HepG2 (cell line): Measurements from ENCODE around the gene PSMB9. TPM values are rescaled to one million over a fixed set of nuclear protein-coding genes. Genes with fewer than 3 reads are reported as not detected.

Experiments
- ATAC-seq: fragments of 200-7000 bp; cut with Tn5 transposase; 3 replicates; pipeline ENCODE4 v1.9.1; 2020; ENCODE audit warnings: mild to moderate bottlenecking, moderate library complexity
- BruUV-seq: library from RNA; stranded (reverse); fragments of 400-500 nt; replicated peaks from 2 replicates; lab custom pipeline; 2021; lab: Mats Ljungman, UMichigan
- CTCF ChIA-PET: fragments of 300-600 bp; formaldehyde crosslinking; extraction: SDS; loops from one replicate; lab custom pipeline; 2021; ENCODE audit warnings: low total read pairs, inconsistent platforms, low intra/inter-chr PET ratio; lab: Yijun Ruan, JAX
- POLR2A ChIA-PET: fragments of 350-600 bp; sonication (Branson Sonifier 250); formaldehyde crosslinking; loops from one replicate; lab custom pipeline; 2020; ENCODE audit warnings: antibody characterized with exemption, inconsistent platforms; lab: Yijun Ruan, JAX
- DNase-seq: peaks from one replicate; pipeline ENCODE4 v3.0.0-alpha.2; 2015; ENCODE audit warnings: low spot score
- FAIRE-seq: peaks from 3 replicates; lab custom pipeline; 2011; peaks lifted over from hg19 to GRCh38; lab: Jason Lieb, UNC
- H2AFZ ChIP-seq: one replicate; pipeline ENCODE4 v1.6.1; 2011; ENCODE audit warnings: low read length, inconsistent platforms
- H3K27ac ChIP-seq: fragments of 300-600 bp; 3 replicates; pipeline ENCODE4 v1.8.0; 2011; ENCODE audit warnings: mixed run types, mild to moderate bottlenecking, mixed read lengths, low read length, inconsistent platforms; ENCODE audit not compliant: insufficient read depth; ENCODE audit errors: extremely low read length
- H3K27me3 ChIP-seq, 2 experiments: fragments of 200-600 bp in 1 of 2; 2 replicates in 1 of 2; 3 replicates in 1 of 2; pipeline versions ENCODE4 v1.6.0 to v1.8.0; 2011; ENCODE audit warnings: low read length in 2 of 2, mild to moderate bottlenecking in 2 of 2, moderate library complexity in 2 of 2, inconsistent platforms in 1 of 2; ENCODE audit not compliant: insufficient read depth in 2 of 2, control insufficient read depth in 1 of 2
- H3K36me3 ChIP-seq, 2 experiments: fragments of 200-600 bp in 1 of 2; replicated peaks in 1 of 2; 2 replicates in 1 of 2; 3 replicates in 1 of 2; pipeline versions ENCODE4 v1.5.1 to v1.8.0; 2011; ENCODE audit warnings: low read length in 2 of 2, inconsistent platforms in 1 of 2; ENCODE audit not compliant: insufficient read depth in 2 of 2, control insufficient read depth in 1 of 2
- H3K4me1 ChIP-seq: 2 replicates; pipeline ENCODE4 v1.5.1; 2012; ENCODE audit warnings: low read length, inconsistent platforms; ENCODE audit not compliant: insufficient read depth
- H3K4me2 ChIP-seq: 2 replicates; pipeline ENCODE4 v1.6.0; 2011; ENCODE audit warnings: low read depth, low read length, inconsistent platforms
- H3K4me3 ChIP-seq, 3 experiments: fragments of 200-600 bp in 1 of 3; sonication (generic), shearing (Covaris generic) in 1 of 3; replicated peaks in 1 of 3; 2 replicates each; pipeline ENCODE4 v1.5.1; 2011 to 2016; ENCODE audit warnings: low read length in 3 of 3, inconsistent platforms in 2 of 3, low read depth in 2 of 3, mild to moderate bottlenecking in 2 of 3, control low read depth in 1 of 3, mixed read lengths in 1 of 3; ENCODE audit not compliant: insufficient read depth in 1 of 3
- H3K79me2 ChIP-seq: one replicate; pipeline ENCODE4 v1.6.1; 2011; ENCODE audit warnings: low read length, inconsistent platforms; ENCODE audit not compliant: insufficient read depth
- H3K9ac ChIP-seq: 2 replicates; pipeline ENCODE4 v1.6.0; 2011; ENCODE audit warnings: mild to moderate bottlenecking, low read depth, low read length, inconsistent platforms; ENCODE audit not compliant: insufficient read depth
- H3K9me3 ChIP-seq: 2 replicates; pipeline ENCODE4 v1.5.1; 2012; ENCODE audit warnings: mild to moderate bottlenecking, low read length
- H4K20me1 ChIP-seq: 2 replicates; pipeline ENCODE4 v1.6.0; 2011; ENCODE audit warnings: inconsistent platforms, mild to moderate bottlenecking, low read length, moderate library complexity; ENCODE audit not compliant: insufficient read depth
- ATM ChIP-seq: fragments of 450-650 bp; IDR thresholded peaks from 2 replicates; pipeline ENCODE4 v1.7.1; 2017; ENCODE audit warnings: mild to moderate bottlenecking, borderline replicate concordance
- CENPX ChIP-seq: sonication (generic); formaldehyde crosslinking; IDR thresholded peaks from 2 replicates; pipeline ENCODE4 v1.9.0; 2021; ENCODE audit warnings: mild to moderate bottlenecking, missing genetic modification reagents, moderate library complexity
- CREB1 ChIP-seq, 2 experiments: fragments of 450-650 bp in 1 of 2; IDR thresholded peaks; 2 replicates each; pipeline ENCODE4 v1.6.1; 2016 to 2017; ENCODE audit warnings: control low read depth in 1 of 2, mild to moderate bottlenecking in 1 of 2, missing compliant biosample characterization in 1 of 2, missing genetic modification characterization in 1 of 2
- CREM ChIP-seq, 2 experiments: sonication (generic) in 1 of 2; formaldehyde crosslinking in 1 of 2; IDR thresholded peaks; 2 replicates each; pipeline versions ENCODE4 v1.4.0 to v1.6.1; 2016 to 2020; ENCODE audit warnings: antibody characterized with exemption in 1 of 2, mild to moderate bottlenecking in 1 of 2, missing genetic modification reagents in 1 of 2
- CSRNP2 ChIP-seq: sonication (generic); formaldehyde crosslinking; conservative IDR thresholded peaks from 2 replicates; pipeline ENCODE4 v1.8.0; 2022; ENCODE audit warnings: low read depth, missing genetic modification reagents
- ELF3 ChIP-seq: IDR thresholded peaks from 2 replicates; pipeline ENCODE4 v1.6.1; 2016; ENCODE audit warnings: missing genetic modification reagents, missing compliant biosample characterization
- HHEX ChIP-seq: IDR thresholded peaks from 2 replicates; pipeline ENCODE4 v1.6.1; 2016; ENCODE audit warnings: control low read depth
- KAT8 ChIP-seq: IDR thresholded peaks from 2 replicates; pipeline ENCODE4 v1.6.1; 2016; ENCODE audit warnings: missing genetic modification reagents, missing compliant biosample characterization
- SIX1 ChIP-seq: sonication (generic); formaldehyde crosslinking; IDR thresholded peaks from 2 replicates; pipeline ENCODE4 v1.4.0; 2020; ENCODE audit warnings: missing genetic modification reagents, borderline replicate concordance
- ZFYVE20 ChIP-seq: sonication (generic); formaldehyde crosslinking; IDR thresholded peaks from 2 replicates; pipeline ENCODE4 v1.8.0; 2023; ENCODE audit warnings: low read depth, mild to moderate bottlenecking, moderate library complexity, missing genetic modification reagents, borderline replicate concordance
- ZNF207 ChIP-seq: fragments of 450-650 bp; IDR thresholded peaks from 2 replicates; pipeline ENCODE4 v1.6.1; 2016; ENCODE audit warnings: antibody characterized with exemption, borderline replicate concordance
- ZNF260 ChIP-seq: sonication (generic); formaldehyde crosslinking; IDR thresholded peaks from 2 replicates; pipeline ENCODE4 v1.4.0; 2020; ENCODE audit warnings: missing genetic modification reagents, low read depth, mild to moderate bottlenecking, borderline replicate concordance
- ZNF264 ChIP-seq: sonication (generic); formaldehyde crosslinking; IDR thresholded peaks from 2 replicates; pipeline ENCODE4 v1.4.0; 2020; ENCODE audit warnings: missing genetic modification reagents
- ZNF407 ChIP-seq: sonication (generic); formaldehyde crosslinking; IDR thresholded peaks from one replicate; pipeline ENCODE4 v1.5.1; 2020; ENCODE audit warnings: mild to moderate bottlenecking, missing genetic modification reagents; ENCODE audit errors: not compliant biosample characterization
- WGBS: methylation state at CpG from one replicate; pipeline ENCODE4 v1.1.6; 2017; ENCODE audit warnings: low lambda C conversion rate; 5-methylcytosine and 5-hydroxymethylcytosine counted together
- in situ Hi-C: cut with HindIII; loops from 2 replicates; pipeline ENCODE4 v1.10.0; 2017; ENCODE audit warnings: low pct_unique_long_range_greater_than_20kb; ENCODE audit not compliant: extremely low pct_ligation_motif_present
- intact Hi-C: fragments of 100-400 bp; cut with micrococcal nuclease; formaldehyde crosslinking; loops from one replicate; pipeline ENCODE4 v1.10.0; 2022; ENCODE audit not compliant: unreplicated experiment
- polyA plus RNA-seq, 8 experiments: library from polyadenylated mRNA; depleted of rRNA in 3 of 8; stranded (reverse) in 7 of 8; unstranded in 1 of 8; fragments of >200 nt; fragmentation: Illumina TruSeq in 4 of 8; extraction: Trizol in 4 of 8; gene quantifications; 2 replicates each; pipeline versions ENCODE4 v1.2.1 to v1.2.3, GENCODE V29; 2011 to 2016; ENCODE audit warnings: low read depth in 4 of 8, missing spikeins in 1 of 8, mixed read lengths in 1 of 8; ENCODE audit not compliant: insufficient read depth in 1 of 8
- total RNA-seq, 5 experiments: library from RNA; depleted of rRNA; stranded (reverse); fragments of >200 nt; fragmentation: Illumina TruSeq; extraction: Trizol; gene quantifications; 2 replicates each; pipeline ENCODE4 v1.2.3, GENCODE V29; 2016; ENCODE audit warnings: low read depth in 1 of 5

The PSMB9 gene
- total and polyA plus RNA-seq, 2 of the 13 experiments (the other 11 are each of a cell fraction or from before 2014, with no cell fraction given), result 15.6 to 16.0 TPM

DNA sequence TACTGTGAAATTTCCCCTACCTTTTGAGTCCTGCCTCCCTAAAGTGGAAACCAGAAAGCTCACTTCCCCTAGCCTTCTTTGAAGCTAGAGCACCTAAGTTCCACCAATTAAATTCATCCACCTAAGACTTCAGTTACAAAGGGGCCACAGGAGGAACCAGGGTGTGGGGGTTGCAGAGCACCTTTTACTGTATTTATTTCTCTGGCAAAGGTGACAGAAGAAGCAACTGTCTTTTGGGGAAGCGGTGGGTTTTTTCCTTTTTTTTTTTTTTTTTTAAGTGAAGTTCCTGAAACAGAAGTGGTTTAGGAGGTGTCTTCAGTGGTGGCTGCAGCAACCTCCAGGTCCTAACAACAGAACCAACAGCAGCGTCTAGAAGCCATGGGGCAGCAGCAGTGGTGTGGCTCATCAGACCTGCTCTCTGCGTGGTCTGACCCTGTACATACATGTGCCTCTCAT, 13.1 kb downstream of the PSMB9 start:
- Histone ChIP-seq H3K27me3 (peaks cover 0 to 19% of the 10 kb centered on the region in 2 experiments; a peak in 3 of 5 replicates), H3K36me3 (no peaks in the 10 kb centered on the region), H3K4me2 (no peak overlapping the region), H3K27ac (no peak overlapping the region), H3K9ac (no peak overlapping the region), H4K20me1 (no peaks in the 10 kb centered on the region), H3K9me3 (no peaks in the 10 kb centered on the region)
- no peak for ATAC-seq
- no peak for FAIRE-seq
- DNase-seq, result no peak
- CTCF ChIA-PET, result interaction anchor here (2.6 to 4.1 kb wide), 2 partner anchors 28 to 41 kb away, joined by 18 to 65 read pairs; partner anchors contain the start of gene TAP2
- TF ChIP-seq ZNF260 (CRISPR knock-in tag) (no peak), ATM (no peak), HHEX (CRISPR knock-in tag) (no peak), ELF3 (CRISPR knock-in tag) (no peak), ZNF407 (CRISPR knock-in tag) (no peak), SIX1 (CRISPR knock-in tag) (no peak), CREB1 (IDR thresholded peaks at IDR 0.05) (no peak), CREB1 (CRISPR knock-in tag; IDR thresholded peaks at IDR 0.05) (no peak), CSRNP2 (CRISPR knock-in tag) (no peak), ZNF264 (CRISPR knock-in tag) (no peak), ZFYVE20 (no peak), CENPX (CRISPR knock-in tag) (no peak), CREM (IDR thresholded peaks at IDR 0.05) (no peak), CREM (CRISPR knock-in tag; IDR thresholded peaks at IDR 0.05) (no peak), KAT8 (no peak), ZNF207 (no peak)
- TF ChIP-seq, all 625 proteins: peak for 0
- Histone ChIP-seq H2AFZ (no peak overlapping the region), H3K4me3 (no peak overlapping the region), H3K4me1 (0 out of 2 replicates have a peak, but pooled peaks cover 9% of the 10 kb centered on the region), H3K79me2 (no peaks in the 10 kb centered on the region)
- WGBS, result 2% methylated on average over 3 of the region's 3 CpGs
- intact Hi-C loops (no loop called here), in situ Hi-C loops (loop anchor here (5.0 kb wide), 1 partner anchor 35 kb away; no protein-coding TSS in a partner anchor)
- no TSS peak for BruUV-seq
- POLR2A ChIA-PET, result interaction anchor here (1.5 to 2.3 kb wide), 2 partner anchors 13 to 22 kb away, joined by 6 to 11 read pairs; partner anchors contain the start of genes PSMB9 and TAP1
